ENCODE measurements around the gene NEUROG3. TPM values are rescaled to one million over a fixed set of nuclear protein-coding genes. Genes with fewer than 3 reads are reported as not detected.

The NEUROG3 gene
- total and polyA plus RNA-seq, 12 donors, result 0.07 to 0.78 (median 0.38) TPM; not detected in 8

DNA sequence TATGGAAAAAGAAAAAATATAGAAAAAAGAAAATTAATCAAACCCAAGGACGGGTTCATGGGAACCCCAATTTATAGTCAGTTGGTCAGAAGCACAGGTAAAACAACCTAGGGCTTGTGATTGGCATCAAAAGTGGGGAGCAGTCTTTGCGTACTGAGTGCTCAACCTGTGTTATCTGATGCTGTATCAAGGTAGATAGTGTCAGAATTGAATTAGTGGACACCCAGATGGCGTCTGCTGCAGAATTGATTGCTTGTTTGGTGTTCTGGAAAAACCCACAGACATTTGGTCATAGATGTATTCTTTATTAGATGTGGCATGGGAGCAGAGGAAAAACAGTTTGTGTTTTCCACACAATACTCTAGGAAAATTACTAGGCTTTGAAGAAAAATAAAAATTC, 39.6 kb downstream of the NEUROG3 start:
- no peak overlapping the region for H3K27ac ChIP-seq
- intact Hi-C loops (cut with DNase I), result no loop called here
- DNase-seq, result no peak
- peaks cover 0 to 4% (median 0%) of the 10 kb centered on the region in 3 donors for H3K9me3 ChIP-seq (replicated peaks in 1 of 3)
- WGBS, 4 donors, result 53 to 60% (median 56%) methylated on average over 3 of the region's 3 CpGs
- no peak overlapping the region for H3K4me3 ChIP-seq
- H3K4me1 ChIP-seq (replicated peaks in 1 of 2), result no peaks in the 10 kb centered on the region
- no peaks in the 10 kb centered on the region for H3K36me3 ChIP-seq (replicated peaks in 1 of 2)
- H3K27me3 ChIP-seq, result no peaks in the 10 kb centered on the region
- TF ChIP-seq POLR2A (IDR thresholded peaks at IDR 0.05), result no peak
- TF ChIP-seq, protein P1, sequence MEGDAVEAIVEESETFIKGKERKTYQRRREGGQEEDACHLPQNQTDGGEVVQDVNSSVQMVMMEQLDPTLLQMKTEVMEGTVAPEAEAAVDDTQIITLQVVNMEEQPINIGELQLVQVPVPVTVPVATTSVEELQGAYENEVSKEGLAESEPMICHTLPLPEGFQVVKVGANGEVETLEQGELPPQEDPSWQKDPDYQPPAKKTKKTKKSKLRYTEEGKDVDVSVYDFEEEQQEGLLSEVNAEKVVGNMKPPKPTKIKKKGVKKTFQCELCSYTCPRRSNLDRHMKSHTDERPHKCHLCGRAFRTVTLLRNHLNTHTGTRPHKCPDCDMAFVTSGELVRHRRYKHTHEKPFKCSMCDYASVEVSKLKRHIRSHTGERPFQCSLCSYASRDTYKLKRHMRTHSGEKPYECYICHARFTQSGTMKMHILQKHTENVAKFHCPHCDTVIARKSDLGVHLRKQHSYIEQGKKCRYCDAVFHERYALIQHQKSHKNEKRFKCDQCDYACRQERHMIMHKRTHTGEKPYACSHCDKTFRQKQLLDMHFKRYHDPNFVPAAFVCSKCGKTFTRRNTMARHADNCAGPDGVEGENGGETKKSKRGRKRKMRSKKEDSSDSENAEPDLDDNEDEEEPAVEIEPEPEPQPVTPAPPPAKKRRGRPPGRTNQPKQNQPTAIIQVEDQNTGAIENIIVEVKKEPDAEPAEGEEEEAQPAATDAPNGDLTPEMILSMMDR (IDR thresholded peaks at IDR 0.05), result no peak

DNA sequence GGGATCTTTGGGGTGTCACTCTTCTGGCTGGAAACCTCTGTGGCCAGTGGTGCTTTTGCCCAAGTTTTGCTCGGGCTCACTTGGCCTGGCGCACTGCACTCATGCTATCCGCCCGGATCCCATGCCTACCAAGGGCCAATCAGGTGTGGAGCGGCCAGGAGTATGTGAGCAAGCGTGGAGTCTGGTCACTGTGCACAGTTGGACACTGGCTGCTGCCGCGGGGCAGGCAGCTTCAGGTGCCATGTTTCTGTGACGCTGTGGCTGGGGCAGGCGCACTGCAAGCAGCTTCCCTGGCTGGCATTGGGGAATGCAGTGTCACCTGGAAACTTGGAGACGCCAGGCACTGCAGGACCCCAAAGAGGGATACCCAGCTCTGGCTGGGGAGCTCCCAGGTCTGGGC, 45.3 kb downstream of the NEUROG3 start:
- H3K27me3 ChIP-seq, result peaks cover 3% of the 10 kb centered on the region
- intact Hi-C loops (cut with DNase I), result no loop called here
- no peak for DNase-seq
- no peak overlapping the region for H3K4me3 ChIP-seq
- no peaks in the 10 kb centered on the region for H3K9me3 ChIP-seq (replicated peaks in 1 of 3)
- H3K4me1 ChIP-seq (replicated peaks in 1 of 2), result no peaks in the 10 kb centered on the region
- H3K36me3 ChIP-seq (replicated peaks in 1 of 2), result no peaks in the 10 kb centered on the region
- H3K27ac ChIP-seq, result no peak overlapping the region
- 80 to 93% (median 92%) methylated on average over 1 to 11 of the region's 11 CpGs; no CpG with 5 or more reads in 1 of the 4 donors for WGBS, 4 donors
- TF ChIP-seq, protein P1 (IDR thresholded peaks at IDR 0.05), result no peak
- no peak for TF ChIP-seq POLR2A (IDR thresholded peaks at IDR 0.05)

Other genes with a start within 250 kb of the NEUROG3 start
- under 1 TPM in 7 of 9 donors, not detected in 2; 0.11 to 0.55 (median 0.35) TPM for gene TACR2, start 156.5 kb downstream of the NEUROG3 start, total RNA-seq
- under 1 TPM in 2 of 3 donors, not detected in 1; 0.33 to 0.37 TPM for gene TACR2, start 156.5 kb downstream of the NEUROG3 start, polyA plus RNA-seq
- 10 to 100 TPM in 7 of 9 donors, 1 to 10 TPM in 2; 6.9 to 13.6 (median 11.0) TPM for gene TSPAN15, start 122.0 kb downstream of the NEUROG3 start, total RNA-seq
- gene TSPAN15, start 122.0 kb downstream of the NEUROG3 start, polyA plus RNA-seq, result 10 to 100 TPM in 1 of 3 donors, 1 to 10 TPM in 2; 5.6 to 14.8 (median 8.6) TPM
- gene FAM241B, start 56.8 kb upstream of the NEUROG3 start, total RNA-seq, result 1 to 10 TPM in 7 of 9 donors, not detected in 2; 1.4 to 3.4 (median 2.6) TPM
- 1 to 10 TPM; 3.4 to 4.6 (median 4.0) TPM for gene FAM241B, start 56.8 kb upstream of the NEUROG3 start, polyA plus RNA-seq
- 1 to 10 TPM in 7 of 9 donors, under 1 TPM in 2; 0.54 to 4.4 (median 1.3) TPM for gene COL13A1, start 228.5 kb upstream of the NEUROG3 start, total RNA-seq
- 1 to 10 TPM; 1.7 to 7.6 (median 2.3) TPM for gene COL13A1, start 228.5 kb upstream of the NEUROG3 start, polyA plus RNA-seq

All from adrenal gland (tissue), 12 donors.